Panc1 (cell line): ENCODE results near the gene DNM3. TPM values are rescaled to one million over a fixed set of nuclear protein-coding genes. Genes with fewer than 3 reads are reported as not detected.

Experiments
- ATAC-seq: fragments of 200-7000 bp; cut with Tn5 transposase; 2 replicates; pipeline ENCODE4 v1.9.1; 2020; ENCODE audit warnings: mild to moderate bottlenecking, moderate library complexity
- BruUV-seq: library from RNA; stranded (reverse); fragments of 400-500 nt; replicated peaks from 2 replicates; lab custom pipeline; 2021; lab: Mats Ljungman, UMichigan
- CTCF ChIA-PET: fragments of 300-600 bp; sonication (Branson Sonifier 250); formaldehyde crosslinking; loops from one replicate; lab custom pipeline; 2022; ENCODE audit warnings: antibody characterized with exemption; lab: Charles Lee
- POLR2A ChIA-PET: fragments of 300-600 bp; sonication (Branson Sonifier 250); formaldehyde crosslinking; loops from one replicate; lab custom pipeline; 2022; ENCODE audit warnings: antibody characterized with exemption; lab: Charles Lee
- DNase-seq: peaks from one replicate; pipeline ENCODE4 v3.0.0-alpha.2; 2010; ENCODE audit warnings: low read depth, low spot score
- H3K27ac ChIP-seq: 2 replicates; pipeline ENCODE4 v1.5.1; 2011; ENCODE audit warnings: mild to moderate bottlenecking, low read length, inconsistent platforms
- H3K27me3 ChIP-seq: fragments of 200-500 bp; sonication (Bioruptor generic); 2 replicates; pipeline ENCODE4 v1.6.0; 2014; ENCODE audit warnings: low read length, inconsistent platforms; ENCODE audit not compliant: control insufficient read depth, insufficient read depth
- H3K36me3 ChIP-seq: fragments of 200-500 bp; sonication (Bioruptor generic); 2 replicates; pipeline ENCODE4 v1.5.1; 2014; ENCODE audit warnings: inconsistent platforms, mild to moderate bottlenecking, low read length, moderate library complexity; ENCODE audit not compliant: control insufficient read depth, insufficient read depth
- H3K4me1 ChIP-seq: 2 replicates; pipeline ENCODE4 v1.5.1; 2011; ENCODE audit warnings: inconsistent platforms, mild to moderate bottlenecking, low read length, moderate library complexity; ENCODE audit not compliant: control insufficient read depth, insufficient read depth
- H3K4me3 ChIP-seq, 2 experiments: 2 replicates each; pipeline ENCODE4 v1.5.1; 2011 to 2012; ENCODE audit warnings: low read depth in 2 of 2, low read length in 2 of 2, mild to moderate bottlenecking in 2 of 2, inconsistent platforms in 1 of 2, moderate library complexity in 1 of 2
- H3K9me3 ChIP-seq: fragments of 200-500 bp; sonication (Bioruptor generic); 2 replicates; pipeline ENCODE4 v1.5.1; 2014; ENCODE audit warnings: low read depth, mild to moderate bottlenecking, inconsistent platforms, low read length, moderate library complexity; ENCODE audit not compliant: control insufficient read depth, insufficient read depth
- CTCF ChIP-seq: fragments of 450-650 bp; IDR thresholded peaks from 2 replicates; pipeline ENCODE4 v1.5.1; 2017; ENCODE audit warnings: mild to moderate bottlenecking
- POLR2AphosphoS5 ChIP-seq: IDR thresholded peaks from 2 replicates; pipeline ENCODE4 v1.6.1; 2012; ENCODE audit warnings: mild to moderate bottlenecking, low read depth, low read length, moderate library complexity
- REST ChIP-seq, 2 experiments: IDR thresholded peaks; 2 replicates each; pipeline ENCODE4 v1.6.1; 2011 to 2012; ENCODE audit warnings: low read depth in 2 of 2, control low read depth in 1 of 2, low read length in 1 of 2, mild to moderate bottlenecking in 1 of 2, moderate library complexity in 1 of 2; ENCODE audit not compliant: insufficient read depth in 1 of 2
- SIN3A ChIP-seq: IDR thresholded peaks from 2 replicates; pipeline ENCODE4 v1.6.1; 2012; ENCODE audit warnings: low read depth, mild to moderate bottlenecking, low read length, moderate library complexity, borderline replicate concordance; ENCODE audit not compliant: insufficient read depth
- TCF7L2 ChIP-seq: IDR thresholded peaks from 2 replicates; pipeline ENCODE4 v1.6.1; 2011; ENCODE audit warnings: mild to moderate bottlenecking, low read depth, low read length, inconsistent platforms
- in situ Hi-C: cut with HindIII; loops from 2 replicates; pipeline ENCODE4 v1.10.0; 2016; ENCODE audit warnings: low sequenced_read_pairs, low pct_unique_long_range_greater_than_20kb
- intact Hi-C: fragments of 100-400 bp; cut with micrococcal nuclease; formaldehyde crosslinking; loops from one replicate; pipeline ENCODE4 v1.10.0; 2022; ENCODE audit not compliant: unreplicated experiment
- total RNA-seq: library from RNA; stranded (reverse); gene quantifications from one replicate; pipeline ENCODE4 v1.2.1, GENCODE V29; 2021; ENCODE audit not compliant: unreplicated experiment

The DNM3 gene
- total RNA-seq, 1 experiment from 2014 or later = 0.46 TPM

DNA sequence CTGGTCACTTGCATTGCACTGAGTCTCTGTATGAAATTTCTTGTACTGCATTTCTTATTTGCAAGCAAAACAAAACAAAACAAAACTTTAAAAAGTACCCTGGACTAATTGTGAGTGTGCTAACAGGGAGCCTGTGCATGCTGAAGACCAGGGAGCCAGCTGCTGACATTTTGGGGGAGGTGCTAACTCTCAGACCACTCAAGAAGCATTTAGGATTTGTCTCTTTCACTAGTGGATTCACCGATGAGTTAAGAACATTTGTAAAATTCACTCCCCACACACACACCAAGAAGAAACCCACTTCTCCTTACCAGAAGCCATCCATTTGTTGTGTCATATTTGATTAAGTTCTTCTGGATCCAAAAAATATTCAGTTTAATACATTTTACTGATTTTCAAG lies 483.5 kb downstream of the DNM3 start:
- no peak for DNase-seq
- ChIA-PET POLR2A (no interaction called here), CTCF (no interaction called here)
- Histone ChIP-seq H3K4me1 (peaks cover 51% of the 10 kb centered on the region), H3K27me3 (no peaks in the 10 kb centered on the region), H3K4me3 (no peak overlapping the region), H3K9me3 (no peaks in the 10 kb centered on the region; the same call in 1 of the 2 replicates), H3K36me3 (no peaks in the 10 kb centered on the region), H3K27ac (peak overlapping the region; percentile 100)
- intact Hi-C loops = loop anchor here (5.0 kb wide), 2 partner anchors 73 to 322 kb away; no protein-coding TSS in a partner anchor
- ATAC-seq = no peak
- TF ChIP-seq TCF7L2 (no peak), REST (IDR thresholded peaks at IDR 0.05; ENCODE audit: insufficient read depth in 1 of 2, low read depth in 2 of 2, low read length in 1 of 2) (no peak), CTCF (no peak), POLR2AphosphoS5 (no peak), SIN3A (no peak)
- in situ Hi-C loops = no loop called here
- BruUV-seq = no TSS peak

DNA sequence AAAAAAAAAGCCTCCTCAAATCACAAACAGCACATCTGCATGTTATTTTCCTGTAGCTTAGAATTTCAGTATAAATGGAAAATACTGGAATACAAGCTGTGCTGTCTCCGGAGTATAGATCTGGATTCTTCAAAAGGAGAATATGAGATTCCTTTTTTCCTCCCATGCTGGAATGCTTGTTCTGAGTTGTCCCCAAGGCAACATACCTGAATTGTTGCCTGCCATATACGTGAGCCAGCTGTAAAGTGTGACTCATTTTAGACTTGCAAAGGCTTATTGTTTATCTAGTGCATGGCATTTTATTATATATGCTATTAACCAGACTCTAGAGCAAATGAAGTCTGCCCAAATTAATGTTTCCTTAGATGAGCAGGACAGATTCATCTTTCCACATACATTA lies 484.2 kb downstream of the DNM3 start:
- no peak overlapping the region for H3K4me3 ChIP-seq
- ATAC-seq (peak; percentile 57), DNase-seq (no peak)
- TF ChIP-seq CTCF = no peak
- peak; percentile 83 for TF ChIP-seq TCF7L2
- TF ChIP-seq POLR2AphosphoS5 = peak; percentile 32; the same call in 1 of the 2 replicates
- no peak for TF ChIP-seq SIN3A
- no peak for TF ChIP-seq REST (IDR thresholded peaks at IDR 0.05; ENCODE audit: insufficient read depth in 1 of 2, low read depth in 2 of 2, low read length in 1 of 2)
- in situ Hi-C loops = no loop called here
- H3K27me3 ChIP-seq = no peaks in the 10 kb centered on the region
- BruUV-seq = no TSS peak
- POLR2A ChIA-PET = no interaction called here
- peak overlapping the region; percentile 100 for H3K27ac ChIP-seq
- H3K4me1 ChIP-seq = peaks cover 49% of the 10 kb centered on the region
- CTCF ChIA-PET = no interaction called here
- H3K36me3 ChIP-seq = no peaks in the 10 kb centered on the region
- H3K9me3 ChIP-seq = no peaks in the 10 kb centered on the region; the same call in 1 of the 2 replicates
- intact Hi-C loops = no loop called here
